Measurements from ENCODE around the gene SRPK2.

- TF ChIP-seq CTCF (IDR thresholded peaks at IDR 0.05) (no peak), EZH2 (IDR thresholded peaks at IDR 0.05) (no peak)
These were observed 79.2 kb downstream of the SRPK2 start for GRCh38 chr7:105309235-105310169.

Measured in neural progenitor cell (in vitro differentiated cells).